Measurements from ENCODE around the gene PRORP. TPM values are rescaled to one million over a fixed set of nuclear protein-coding genes. Genes with fewer than 3 reads are reported as not detected.
"Not testable (repeated sequence)": the region's sequence is repeated elsewhere in the genome, so short reads cannot be mapped to it uniquely, and the experiment has no call there.

Gene PRORP
- total and polyA plus RNA-seq, 2 experiments from 2014 or later, result 29.3 to 33.0 TPM

GRCh38 chr14:35085441-35085840, 36.9 kb upstream of the PRORP start:
- Histone ChIP-seq H3K4me3 (no peak overlapping the region), H3K4me1 (ENCODE audit: low read depth) (no peaks in the 10 kb centered on the region), H3K9me3 (ENCODE audit: low read depth) (no peaks in the 10 kb centered on the region), H3K27ac (no peak overlapping the region), H3K36me3 (peaks cover 32% of the 10 kb centered on the region), H3K27me3 (no peaks in the 10 kb centered on the region)
- no peak for TF ChIP-seq CTCF (IDR thresholded peaks at IDR 0.05; ENCODE audit: low read depth, low read length)
- DNase-seq (ENCODE audit: low read depth in 1 of 2, low spot score in 1 of 2), result no peak

DNA sequence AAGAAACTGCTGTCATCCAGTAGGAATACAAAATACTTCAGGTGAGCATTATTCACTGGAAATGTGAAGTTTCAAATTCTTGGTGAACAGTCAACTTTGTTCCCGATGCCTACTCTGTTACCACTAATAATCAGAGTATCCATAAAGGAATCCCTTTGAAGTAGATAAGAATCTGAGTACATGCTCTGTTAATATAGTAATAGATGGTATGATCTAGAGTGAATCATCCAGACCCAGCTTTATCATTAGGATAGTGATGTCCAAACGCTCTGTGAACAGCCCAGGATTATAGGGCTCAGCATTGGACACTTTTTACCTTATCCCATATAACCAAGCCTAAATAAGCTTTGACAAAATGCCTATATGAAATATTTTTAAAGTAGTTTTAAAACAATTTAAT, 33.8 kb upstream of the PRORP start:
- no peak overlapping the region for H3K27ac ChIP-seq
- H3K27me3 ChIP-seq, result no peaks in the 10 kb centered on the region
- no peaks in the 10 kb centered on the region for H3K9me3 ChIP-seq (ENCODE audit: low read depth)
- no peak for DNase-seq (ENCODE audit: low read depth in 1 of 2, low spot score in 1 of 2)
- H3K36me3 ChIP-seq, result peaks cover 21% of the 10 kb centered on the region
- TF ChIP-seq CTCF (IDR thresholded peaks at IDR 0.05; ENCODE audit: low read depth, low read length), result no peak
- no peak overlapping the region for H3K4me3 ChIP-seq
- no peaks in the 10 kb centered on the region for H3K4me1 ChIP-seq (ENCODE audit: low read depth)

DNA sequence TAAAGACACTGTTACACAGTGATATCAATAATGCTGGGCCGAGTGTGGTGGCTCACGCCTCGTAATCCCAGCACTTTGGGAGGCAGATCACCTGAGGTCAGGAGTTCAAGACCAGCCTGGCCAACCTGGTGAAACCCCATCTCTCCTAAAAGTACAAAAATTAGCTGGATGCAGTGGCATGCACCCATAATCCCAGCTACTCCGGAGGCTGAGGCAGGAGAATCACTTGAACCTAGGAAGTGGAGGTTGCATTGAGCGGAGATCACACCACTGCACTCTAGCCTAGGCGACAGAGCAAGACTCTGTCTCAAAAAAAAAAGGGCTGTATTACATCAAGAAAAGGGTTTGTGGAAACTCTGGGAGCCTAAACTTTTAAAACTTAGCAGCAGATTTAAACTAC, 27.7 kb upstream of the PRORP start:
- H3K36me3 ChIP-seq, result peaks cover 18% of the 10 kb centered on the region
- not testable (repeated sequence) for DNase-seq (ENCODE audit: low read depth in 1 of 2, low spot score in 1 of 2); H3K27me3 ChIP-seq; H3K27ac ChIP-seq; H3K4me3 ChIP-seq; H3K4me1 ChIP-seq (ENCODE audit: low read depth); H3K9me3 ChIP-seq (ENCODE audit: low read depth)

DNA sequence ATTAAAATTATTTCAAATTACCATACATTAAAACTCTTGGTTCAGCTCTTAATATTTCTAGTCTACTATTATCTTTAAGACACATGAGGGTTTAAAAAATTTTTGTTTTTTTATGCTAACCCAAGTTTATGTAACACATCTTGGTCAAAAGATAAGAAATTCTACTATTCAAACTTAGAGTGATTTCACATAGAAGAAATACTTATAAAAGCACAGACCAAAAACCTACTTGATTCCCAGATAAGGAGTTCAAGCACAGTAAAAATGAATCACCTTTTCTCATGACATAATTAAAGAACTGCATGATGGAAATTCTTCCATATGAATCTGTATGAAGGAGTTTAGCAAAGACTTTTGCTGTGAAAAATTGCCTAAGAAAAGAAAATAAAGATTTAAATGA, 14.5 kb upstream of the PRORP start:
- Histone ChIP-seq H3K4me1 (ENCODE audit: low read depth) (no peaks in the 10 kb centered on the region), H3K27me3 (no peaks in the 10 kb centered on the region), H3K9me3 (ENCODE audit: low read depth) (no peaks in the 10 kb centered on the region), H3K4me3 (no peak overlapping the region), H3K27ac (no peak overlapping the region), H3K36me3 (peaks cover 32% of the 10 kb centered on the region)
- no peak for DNase-seq (ENCODE audit: low read depth in 1 of 2, low spot score in 1 of 2)
- TF ChIP-seq CTCF (IDR thresholded peaks at IDR 0.05; ENCODE audit: low read depth, low read length), result no peak

- Histone ChIP-seq H3K9me3 (ENCODE audit: low read depth) (no peaks in the 10 kb centered on the region), H3K27me3 (no peaks in the 10 kb centered on the region), H3K4me3 (no peak overlapping the region), H3K27ac (no peak overlapping the region), H3K4me1 (ENCODE audit: low read depth) (no peaks in the 10 kb centered on the region), H3K36me3 (peaks cover 25% of the 10 kb centered on the region)
- TF ChIP-seq CTCF (IDR thresholded peaks at IDR 0.05; ENCODE audit: low read depth, low read length), result no peak
- DNase-seq (ENCODE audit: low read depth in 1 of 2, low spot score in 1 of 2), result no peak
These were observed 9.7 kb upstream of the PRORP start for GRCh38 chr14:35112641-35113040.

- no peak overlapping the region for H3K4me3 ChIP-seq
- H3K9me3 ChIP-seq (ENCODE audit: low read depth), result no peaks in the 10 kb centered on the region
- H3K4me1 ChIP-seq (ENCODE audit: low read depth), result no peaks in the 10 kb centered on the region
- DNase-seq (ENCODE audit: low read depth in 1 of 2, low spot score in 1 of 2), result no peak
- TF ChIP-seq CTCF (IDR thresholded peaks at IDR 0.05; ENCODE audit: low read depth, low read length), result no peak
- H3K27me3 ChIP-seq, result no peaks in the 10 kb centered on the region
- no peak overlapping the region for H3K27ac ChIP-seq
- peaks cover 21% of the 10 kb centered on the region for H3K36me3 ChIP-seq
These were observed 8.9 kb upstream of the PRORP start for GRCh38 chr14:35113308-35113950.

All from cardiac muscle cell (in vitro differentiated cells and primary cell).